COR-L47 (cell line): ENCODE results near the gene SLC6A7.
"Not testable (repeated sequence)": the region's sequence is repeated elsewhere in the genome, so short reads cannot be mapped to it uniquely, and the experiment has no call there.

Source experiments
- DNase-seq: peaks from one replicate; lab custom pipeline; 2025; lab: John Stamatoyannopoulos, UW

The SLC6A7 gene

GRCh38 chr5:150217038-150217437 lies 27.2 kb downstream of the SLC6A7 start:
- peak; percentile 29 for DNase-seq

- peak; percentile 68 for DNase-seq
These were observed 28.2 kb downstream of the SLC6A7 start for GRCh38 chr5:150217873-150218692.

- DNase-seq, result no peak
These were observed 28.8 kb downstream of the SLC6A7 start for GRCh38 chr5:150218693-150219035.

GRCh38 chr5:150219142-150219541 lies 29.3 kb downstream of the SLC6A7 start:
- no peak for DNase-seq

GRCh38 chr5:150219861-150220260 lies 30.0 kb downstream of the SLC6A7 start:
- DNase-seq, result no peak

GRCh38 chr5:150221471-150221870 lies 31.6 kb downstream of the SLC6A7 start:
- no peak for DNase-seq

GRCh38 chr5:150222906-150223305 lies 33.0 kb downstream of the SLC6A7 start:
- no peak for DNase-seq

- DNase-seq, result no peak
These were observed 33.6 kb downstream of the SLC6A7 start for GRCh38 chr5:150223474-150223873.

GRCh38 chr5:150224483-150225027 lies 34.7 kb downstream of the SLC6A7 start:
- no peak for DNase-seq

GRCh38 chr5:150227036-150227435 lies 37.2 kb downstream of the SLC6A7 start:
- DNase-seq, result no peak

GRCh38 chr5:150227606-150228273 lies 37.9 kb downstream of the SLC6A7 start:
- no peak for DNase-seq

- no peak for DNase-seq
These were observed 39.7 kb downstream of the SLC6A7 start for GRCh38 chr5:150229571-150229970.

GRCh38 chr5:150230842-150231241 lies 41.0 kb downstream of the SLC6A7 start:
- DNase-seq, result no peak

GRCh38 chr5:150233706-150234105 lies 43.8 kb downstream of the SLC6A7 start:
- not testable (repeated sequence) for DNase-seq

- DNase-seq, result no peak
These were observed 45.0 kb downstream of the SLC6A7 start for GRCh38 chr5:150234576-150235499.

- no peak for DNase-seq
These were observed 45.6 kb downstream of the SLC6A7 start for GRCh38 chr5:150235500-150235854.

GRCh38 chr5:150236313-150236712 lies 46.5 kb downstream of the SLC6A7 start:
- no peak for DNase-seq

- no peak for DNase-seq
These were observed 47.3 kb downstream of the SLC6A7 start for GRCh38 chr5:150236981-150237754.

GRCh38 chr5:150238646-150239045 lies 48.8 kb downstream of the SLC6A7 start:
- DNase-seq, result no peak

GRCh38 chr5:150239099-150239793 lies 49.4 kb downstream of the SLC6A7 start:
- no peak for DNase-seq

- no peak for DNase-seq
These were observed 49.9 kb downstream of the SLC6A7 start for GRCh38 chr5:150239794-150240122.
